GM06990 (cell line): ENCODE data around the gene RNF144A.
A peak's percentile ranks its signal among the peaks of the same experiment; 100 is the strongest.

Experiments
- DNase-seq: peaks from one replicate; pipeline ENCODE4 v3.0.0-alpha.2; 2011; ENCODE audit not compliant: insufficient read length; ENCODE audit errors: extremely low read depth
- H3K27me3 ChIP-seq: replicated peaks from 2 replicates; pipeline ENCODE4 v1.6.0; 2011; ENCODE audit warnings: low read length; ENCODE audit not compliant: control insufficient read depth, insufficient read depth
- H3K36me3 ChIP-seq: 2 replicates; pipeline ENCODE4 v1.5.1; 2011; ENCODE audit warnings: low read length; ENCODE audit not compliant: control insufficient read depth, insufficient read depth
- H3K4me3 ChIP-seq: replicated peaks from 2 replicates; pipeline ENCODE4 v1.5.1; 2011; ENCODE audit warnings: low read depth, mild to moderate bottlenecking, control low read depth, low read length
- TF ChIP-seq, protein P1 (sequence below): IDR thresholded peaks from 2 replicates; pipeline ENCODE4 v1.5.1; 2011; ENCODE audit warnings: low read length, control low read depth, mild to moderate bottlenecking, inconsistent platforms; ENCODE audit not compliant: insufficient read depth, poor library complexity, severe bottlenecking

RNF144A gene

DNA sequence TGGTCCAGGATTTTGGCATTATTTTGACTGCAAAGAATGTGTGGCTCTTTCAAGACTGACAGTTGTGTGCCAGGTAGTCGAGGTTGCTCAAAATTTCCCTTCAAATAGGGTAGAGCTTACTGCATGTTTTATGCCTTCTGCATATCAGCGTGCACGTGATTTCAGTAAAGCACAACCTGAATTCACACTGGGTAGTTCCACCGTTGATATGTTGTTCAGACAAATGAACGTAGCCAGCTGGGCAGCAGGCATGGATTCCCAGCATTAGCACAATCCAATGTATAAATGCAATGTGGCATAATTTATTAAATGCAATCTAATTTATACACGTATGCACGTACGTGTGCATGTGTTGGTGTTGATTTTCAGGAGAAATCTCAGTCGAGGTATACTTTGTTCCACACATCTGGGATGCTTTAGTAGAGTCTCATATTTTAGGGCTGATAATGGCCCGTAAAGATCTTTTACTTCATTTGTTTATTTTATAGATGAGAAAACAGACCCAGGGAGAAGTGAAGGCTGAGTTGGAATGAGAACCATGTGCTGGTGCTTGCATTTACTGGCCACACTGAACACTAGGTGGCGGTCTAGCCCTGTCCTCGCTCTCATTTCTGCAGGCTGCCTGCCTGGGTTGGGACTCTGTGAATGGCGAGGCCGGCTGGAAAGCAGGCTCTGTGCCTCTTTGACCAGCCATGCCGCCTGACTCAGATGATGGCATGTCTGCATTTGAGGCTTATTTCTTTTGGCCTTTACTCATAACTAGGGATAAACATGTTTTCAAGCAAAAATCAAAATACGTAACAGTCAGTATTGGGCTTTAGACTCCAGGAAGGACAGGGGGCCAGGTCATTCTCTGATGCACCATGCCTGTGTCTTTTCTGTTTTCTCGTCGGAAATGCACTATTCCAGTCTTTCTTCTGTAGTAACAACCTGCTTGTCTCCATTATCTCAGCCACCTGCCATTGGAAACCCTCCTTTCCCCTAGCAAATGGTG lies 120.4 kb downstream of the RNF144A start:
- Histone ChIP-seq H3K27me3 (no peaks in the 10 kb centered on the region), H3K36me3 (no peaks in the 10 kb centered on the region), H3K4me3 (no peak overlapping the region)
- peak; percentile 31 for DNase-seq
- TF ChIP-seq, protein P1, sequence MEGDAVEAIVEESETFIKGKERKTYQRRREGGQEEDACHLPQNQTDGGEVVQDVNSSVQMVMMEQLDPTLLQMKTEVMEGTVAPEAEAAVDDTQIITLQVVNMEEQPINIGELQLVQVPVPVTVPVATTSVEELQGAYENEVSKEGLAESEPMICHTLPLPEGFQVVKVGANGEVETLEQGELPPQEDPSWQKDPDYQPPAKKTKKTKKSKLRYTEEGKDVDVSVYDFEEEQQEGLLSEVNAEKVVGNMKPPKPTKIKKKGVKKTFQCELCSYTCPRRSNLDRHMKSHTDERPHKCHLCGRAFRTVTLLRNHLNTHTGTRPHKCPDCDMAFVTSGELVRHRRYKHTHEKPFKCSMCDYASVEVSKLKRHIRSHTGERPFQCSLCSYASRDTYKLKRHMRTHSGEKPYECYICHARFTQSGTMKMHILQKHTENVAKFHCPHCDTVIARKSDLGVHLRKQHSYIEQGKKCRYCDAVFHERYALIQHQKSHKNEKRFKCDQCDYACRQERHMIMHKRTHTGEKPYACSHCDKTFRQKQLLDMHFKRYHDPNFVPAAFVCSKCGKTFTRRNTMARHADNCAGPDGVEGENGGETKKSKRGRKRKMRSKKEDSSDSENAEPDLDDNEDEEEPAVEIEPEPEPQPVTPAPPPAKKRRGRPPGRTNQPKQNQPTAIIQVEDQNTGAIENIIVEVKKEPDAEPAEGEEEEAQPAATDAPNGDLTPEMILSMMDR: peak; percentile 91

DNA sequence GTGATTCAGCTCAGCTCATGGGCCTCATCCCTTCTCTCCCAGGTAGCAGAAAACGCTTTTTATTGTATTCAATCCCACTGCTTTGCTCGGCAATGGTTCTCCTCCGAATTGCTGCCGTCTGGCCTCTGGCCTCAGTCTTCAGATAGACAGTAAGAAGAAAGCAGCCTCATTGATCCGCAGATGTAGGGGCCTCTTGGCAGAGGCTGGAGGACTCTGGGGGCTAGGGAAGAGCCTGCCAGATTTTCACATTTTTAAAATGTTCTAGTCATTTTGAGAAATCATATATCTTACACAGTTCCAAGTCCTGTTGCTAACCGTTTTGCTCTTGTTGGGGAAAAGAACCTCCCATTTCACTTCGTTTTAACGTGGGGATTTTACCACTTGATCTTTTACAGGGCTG lies 123.3 kb downstream of the RNF144A start:
- DNase-seq: no peak
- H3K4me3 ChIP-seq: no peak overlapping the region
- TF ChIP-seq, protein P1: no peak
- H3K36me3 ChIP-seq: no peaks in the 10 kb centered on the region
- no peaks in the 10 kb centered on the region for H3K27me3 ChIP-seq

DNA sequence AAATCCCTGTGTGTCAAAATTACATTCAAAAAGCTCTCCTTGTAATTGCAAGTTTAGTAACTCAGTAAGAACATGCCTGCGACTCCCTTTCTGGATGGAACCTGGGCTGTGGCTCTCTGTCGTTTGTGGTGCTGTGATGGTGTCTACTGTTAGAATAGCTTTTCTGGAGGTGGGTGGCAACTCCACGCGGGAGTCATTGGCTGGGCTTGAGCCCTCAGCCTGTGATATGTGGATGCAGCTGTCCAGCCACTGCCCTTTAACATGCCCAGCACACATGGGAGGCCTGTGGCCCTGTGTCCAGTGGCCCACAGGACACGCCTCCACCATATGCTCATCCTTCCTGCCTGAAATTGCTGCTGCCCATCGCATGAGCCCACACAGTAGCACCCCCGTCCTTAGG lies 124.2 kb downstream of the RNF144A start:
- H3K36me3 ChIP-seq: no peaks in the 10 kb centered on the region
- no peaks in the 10 kb centered on the region for H3K27me3 ChIP-seq
- H3K4me3 ChIP-seq: no peak overlapping the region
- TF ChIP-seq, protein P1: no peak
- DNase-seq: no peak

GRCh38 chr2:7043690-7044089 lies 126.5 kb downstream of the RNF144A start:
- TF ChIP-seq, protein P1: no peak
- Histone ChIP-seq H3K36me3 (no peaks in the 10 kb centered on the region), H3K27me3 (no peaks in the 10 kb centered on the region), H3K4me3 (no peak overlapping the region)
- no peak for DNase-seq

DNA sequence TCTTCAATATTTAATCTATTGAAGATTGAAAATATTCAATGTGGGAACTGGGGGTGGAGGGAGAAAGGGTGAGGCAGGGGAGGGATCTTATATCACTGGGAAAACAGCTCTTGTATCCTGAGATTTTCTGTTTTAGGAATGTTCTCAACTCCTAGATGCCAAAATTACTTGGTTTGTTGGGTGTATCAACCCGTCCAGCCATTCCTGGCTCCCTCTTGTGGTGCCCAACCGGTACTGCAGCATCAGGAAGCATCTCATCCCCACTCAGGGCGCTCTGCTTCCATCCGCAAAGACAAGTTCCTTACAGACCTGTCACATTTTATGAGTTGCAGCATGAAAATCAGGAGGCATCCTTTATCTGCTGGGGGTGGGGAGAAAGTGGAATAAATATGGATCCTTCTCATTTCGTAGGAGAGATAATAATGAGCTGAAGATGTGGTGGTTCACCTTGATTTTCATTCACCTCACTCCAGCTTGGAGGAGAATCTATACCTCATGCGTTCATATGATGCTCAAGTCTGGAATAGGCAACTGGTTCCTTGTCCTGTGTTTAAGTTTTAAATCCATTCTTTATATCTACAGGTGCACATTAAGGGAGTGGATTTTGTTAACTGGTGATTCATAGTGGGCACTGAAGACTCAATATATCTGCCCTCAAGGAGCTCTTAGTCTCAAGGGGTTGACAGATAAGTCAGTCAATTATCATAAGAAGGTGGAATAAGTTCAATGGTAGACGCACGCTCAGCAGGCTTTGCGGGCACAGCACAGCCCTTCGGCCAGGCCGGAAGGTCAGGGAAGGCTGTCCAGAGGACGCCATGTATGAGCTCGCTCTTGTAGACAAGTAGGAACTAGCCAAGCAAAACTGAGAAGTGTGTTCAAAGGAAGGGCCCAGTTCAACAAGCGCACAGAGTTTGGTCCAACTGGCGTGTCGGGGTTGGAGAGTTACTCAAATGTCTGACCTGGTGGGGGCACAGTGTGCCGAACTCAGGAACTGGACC lies 127.3 kb downstream of the RNF144A start:
- H3K27me3 ChIP-seq: no peaks in the 10 kb centered on the region
- H3K4me3 ChIP-seq: no peak overlapping the region
- TF ChIP-seq, protein P1: peak; percentile 92
- no peak for DNase-seq
- H3K36me3 ChIP-seq: no peaks in the 10 kb centered on the region
